Activated naive CD4-positive, alpha-beta T cell treated with anti-CD3 and anti-CD28 coated beads, Interleukin-2, amount 50 U/mL, for 16 hours (primary cell): ENCODE results near the gene COPS2.
"Not testable (repeated sequence)": the region's sequence is repeated elsewhere in the genome, so short reads cannot be mapped to it uniquely, and the experiment has no call there.

ENCODE experiments used
- DNase-seq: peaks from one replicate; pipeline ENCODE4 v3.0.0-alpha.2; 2020

COPS2 gene

DNA sequence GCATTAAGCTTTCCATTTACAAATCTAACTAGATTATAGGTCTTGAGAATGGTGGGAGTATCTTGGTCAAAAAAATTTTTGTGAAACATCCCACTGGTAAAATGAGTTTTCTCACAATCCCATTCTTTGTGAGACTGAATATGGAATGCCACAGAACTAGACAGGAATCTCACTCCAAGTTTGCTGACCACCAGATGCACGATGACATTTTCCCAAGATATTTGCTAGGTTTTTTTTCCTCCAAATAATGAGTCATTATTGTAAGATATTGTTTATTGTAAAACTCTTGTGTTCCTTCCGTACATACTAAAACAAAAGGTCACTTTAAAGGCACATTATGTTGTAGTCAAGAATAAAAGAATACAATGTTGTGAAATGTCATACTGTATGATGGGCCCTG lies 53.9 kb downstream of the COPS2 start:
- no peak for DNase-seq

DNA sequence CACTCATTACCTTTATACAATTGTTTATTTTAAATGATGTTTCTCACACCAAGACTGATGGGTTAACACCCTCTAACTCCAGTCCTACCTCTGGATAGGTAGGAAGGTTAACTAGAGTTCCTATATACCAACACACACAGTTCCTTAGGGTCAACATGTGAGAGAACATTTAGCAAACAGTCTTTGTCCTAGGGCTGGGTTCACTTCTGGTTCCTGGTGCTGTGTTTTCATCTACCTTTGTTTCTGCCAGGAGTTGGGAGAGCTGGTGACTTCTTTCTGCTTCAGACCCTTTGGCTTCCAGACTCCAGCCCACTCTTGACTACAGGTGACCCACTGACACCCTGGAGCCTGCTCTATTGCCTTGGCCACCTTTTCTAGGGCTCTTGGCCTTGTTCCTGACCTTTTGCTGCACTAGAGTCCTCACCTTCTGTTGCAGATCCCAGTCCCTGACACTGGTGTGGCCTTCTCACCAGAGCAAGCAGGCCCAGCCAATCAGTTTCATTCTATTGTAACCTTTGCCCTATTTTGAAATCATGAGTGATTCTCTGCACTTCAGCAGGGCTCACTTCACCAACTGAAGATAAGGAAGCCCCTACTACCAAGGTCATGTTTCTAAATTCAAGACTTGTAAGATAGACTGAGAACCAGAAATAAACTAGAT lies 59.2 kb downstream of the COPS2 start:
- DNase-seq, result no peak

DNA sequence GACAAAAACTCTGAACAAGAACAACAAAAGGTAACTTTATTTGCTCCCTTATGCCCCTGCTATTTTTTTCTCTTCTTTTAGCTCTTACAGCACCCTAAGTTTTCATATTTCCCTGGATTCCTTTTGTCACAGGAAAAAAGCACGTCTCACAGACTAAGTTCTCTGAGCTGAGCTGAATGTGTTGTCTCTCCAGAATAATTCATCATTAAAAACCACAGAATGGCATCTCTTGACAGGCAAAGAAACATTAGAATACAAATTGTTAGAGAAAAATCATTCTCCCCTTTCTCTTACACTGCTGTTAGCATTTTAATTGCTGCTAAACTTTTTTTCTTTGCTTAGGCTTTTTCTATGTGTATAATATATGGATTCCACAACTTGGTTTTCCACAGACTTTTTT lies 60.5 kb downstream of the COPS2 start:
- DNase-seq, result no peak

DNA sequence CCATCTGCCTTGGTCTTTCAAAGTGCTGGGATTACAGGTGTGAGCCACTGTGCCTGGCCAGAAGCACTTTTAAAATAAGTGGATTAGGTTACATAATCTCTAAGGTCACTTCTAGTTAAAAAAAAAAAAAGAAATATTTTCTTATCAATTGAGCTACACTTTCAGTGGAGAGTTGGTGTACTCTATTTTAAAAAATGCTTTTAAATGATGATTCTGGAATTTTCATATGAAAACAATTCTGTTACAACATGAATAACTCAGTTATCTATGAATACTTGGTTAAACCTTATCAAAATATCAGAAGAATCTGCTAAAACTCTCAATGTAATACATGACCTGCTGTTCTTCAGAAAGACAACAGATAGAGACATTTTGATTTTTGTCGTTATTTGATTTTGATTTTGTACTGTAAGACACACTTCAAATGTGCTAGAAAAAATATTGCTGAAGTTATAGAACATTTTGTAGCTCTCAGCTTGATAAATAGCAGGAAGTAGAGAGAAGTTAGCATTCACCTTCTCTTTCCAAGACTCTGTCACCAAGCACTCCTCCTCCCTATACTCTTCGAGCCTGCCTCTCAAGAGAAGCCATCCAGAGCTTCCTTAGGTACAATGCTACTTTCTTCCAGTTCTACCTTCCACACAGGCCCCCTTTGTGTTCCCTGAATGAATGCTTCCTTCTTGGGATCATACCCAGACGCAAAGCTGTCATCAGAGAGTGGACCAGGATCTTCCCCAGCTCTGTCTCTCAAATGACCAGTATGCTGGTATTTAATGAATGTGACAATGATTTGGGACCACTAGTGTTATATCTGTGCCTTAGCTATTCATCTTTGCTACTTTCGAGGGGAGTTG lies 61.9 kb downstream of the COPS2 start:
- no peak for DNase-seq

DNA sequence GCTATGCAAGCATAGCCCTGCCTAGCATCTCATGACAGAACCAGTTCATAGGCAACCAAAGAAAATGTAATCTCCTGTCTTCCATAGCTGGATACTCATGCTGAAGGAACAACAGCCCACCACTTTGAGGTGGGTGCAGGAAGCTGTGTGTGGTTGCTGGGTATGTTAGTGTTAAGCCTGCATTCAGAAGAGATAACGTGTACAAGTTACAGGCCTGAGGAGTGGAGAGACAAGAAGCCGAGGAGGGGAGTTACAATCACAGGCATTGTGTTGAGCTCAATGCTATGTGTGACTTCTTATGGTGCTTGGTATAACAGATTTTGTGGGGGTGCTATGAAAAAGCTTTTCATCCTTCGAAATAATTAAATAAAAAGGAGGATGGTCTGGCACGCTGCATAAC lies 66.4 kb downstream of the COPS2 start:
- DNase-seq, result no peak

DNA sequence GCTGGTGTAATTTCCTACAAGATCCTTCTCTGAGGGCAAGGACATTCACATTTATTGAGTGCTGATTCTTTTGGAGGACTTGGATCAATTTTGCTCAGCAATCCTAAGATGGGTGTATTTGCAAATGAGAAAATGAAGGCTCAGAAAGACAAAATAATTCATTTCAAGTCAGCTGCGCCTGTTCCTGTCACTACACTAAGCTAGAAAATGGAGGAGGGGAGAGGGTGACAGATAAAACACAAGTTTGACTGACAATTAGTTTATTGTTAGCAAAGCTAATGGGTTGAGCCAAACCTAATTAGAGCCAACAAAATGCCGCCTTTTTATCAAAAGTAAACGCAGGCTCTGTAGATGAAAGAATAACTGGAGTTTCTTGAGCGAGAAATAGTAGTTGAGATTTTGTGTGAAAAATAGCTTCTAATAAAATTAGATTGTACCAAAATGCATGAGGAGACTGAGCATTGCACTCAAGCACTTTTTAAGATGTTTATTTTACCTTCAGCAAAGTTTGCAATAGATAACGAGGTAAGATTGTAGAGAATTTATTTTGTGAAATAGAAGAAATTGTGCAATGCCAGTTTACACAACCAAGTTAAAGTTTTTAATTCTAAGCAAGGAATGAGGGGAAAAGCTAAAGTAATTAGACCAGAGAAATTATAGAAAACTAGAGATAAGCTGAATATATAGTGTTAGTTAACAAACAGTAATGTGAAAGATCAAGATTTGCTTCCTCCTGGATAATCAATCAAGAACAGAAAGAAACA lies 69.5 kb downstream of the COPS2 start:
- DNase-seq, result no peak

DNA sequence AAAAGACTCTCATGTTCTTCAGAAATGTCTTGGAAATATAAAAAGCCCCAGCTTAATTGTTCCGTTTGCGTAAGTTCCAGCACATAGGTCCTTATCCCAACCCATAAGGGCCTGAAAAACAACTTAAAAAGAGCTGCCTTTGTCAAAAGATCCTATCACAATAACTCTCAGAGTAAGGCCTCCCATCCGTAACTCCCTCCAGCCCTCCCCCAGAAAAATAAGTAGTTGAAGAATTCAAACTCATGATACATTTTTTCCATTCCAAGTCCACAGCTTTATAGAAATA lies 71.2 kb downstream of the COPS2 start:
- no peak for DNase-seq

DNA sequence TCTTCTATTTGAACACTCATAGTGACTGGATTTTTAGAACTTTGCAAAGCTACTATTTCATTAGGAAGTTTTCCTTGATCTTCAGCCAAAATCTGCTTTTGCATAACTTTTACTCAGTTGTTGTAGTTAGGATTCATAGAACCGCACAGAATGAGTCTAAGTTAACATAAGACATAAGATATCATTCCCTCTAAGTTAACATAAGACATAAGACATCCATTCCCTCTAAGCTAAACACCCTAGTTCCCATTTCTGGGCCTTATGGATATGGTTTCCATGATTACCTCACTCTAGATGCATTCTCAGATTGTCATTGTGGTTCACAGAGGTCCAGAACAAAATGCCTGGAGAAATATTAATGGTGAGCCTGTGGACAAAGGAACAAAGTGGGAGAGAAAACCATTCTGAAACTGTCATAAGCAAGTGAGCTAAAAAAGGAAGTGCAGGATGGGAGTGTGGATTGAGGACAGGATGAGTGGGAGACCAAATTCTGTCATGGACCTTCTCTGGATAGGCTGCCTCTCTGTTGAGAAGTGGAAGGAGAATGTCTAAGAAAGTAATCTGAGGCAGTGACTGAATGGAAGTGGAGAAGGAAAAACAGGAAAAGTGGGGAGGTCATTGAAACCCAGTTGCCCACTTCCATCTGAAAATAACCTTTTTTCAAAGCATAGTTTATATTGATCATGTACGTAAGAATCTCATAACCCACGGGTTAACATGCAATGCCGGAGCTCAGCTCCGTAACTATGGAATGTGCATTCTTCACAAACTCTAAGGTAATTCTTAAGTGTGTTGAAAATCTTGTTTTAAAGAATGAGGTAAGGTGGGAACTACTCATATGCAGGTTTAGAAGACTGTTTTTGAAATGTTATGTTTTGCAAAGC lies 71.8 kb downstream of the COPS2 start:
- DNase-seq, result no peak

DNA sequence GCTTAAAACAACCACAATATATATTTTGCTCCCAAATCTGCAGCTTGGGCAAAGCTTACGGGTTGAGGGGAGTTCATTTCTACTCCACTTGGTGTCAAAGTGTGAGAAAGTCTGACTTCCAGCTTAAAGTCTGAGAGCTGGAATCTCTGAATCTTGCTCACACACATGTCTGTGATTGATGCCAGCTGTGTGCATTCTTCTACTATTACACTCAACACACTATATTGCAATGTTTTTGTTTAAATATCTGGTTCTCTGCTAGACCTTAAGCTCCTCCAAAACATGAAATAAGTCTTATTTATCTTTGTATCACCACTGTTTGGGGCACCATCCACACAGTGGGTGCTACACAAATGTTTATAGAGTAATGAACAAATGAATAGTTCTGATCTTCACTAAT lies 72.4 kb downstream of the COPS2 start:
- DNase-seq, result no peak

DNA sequence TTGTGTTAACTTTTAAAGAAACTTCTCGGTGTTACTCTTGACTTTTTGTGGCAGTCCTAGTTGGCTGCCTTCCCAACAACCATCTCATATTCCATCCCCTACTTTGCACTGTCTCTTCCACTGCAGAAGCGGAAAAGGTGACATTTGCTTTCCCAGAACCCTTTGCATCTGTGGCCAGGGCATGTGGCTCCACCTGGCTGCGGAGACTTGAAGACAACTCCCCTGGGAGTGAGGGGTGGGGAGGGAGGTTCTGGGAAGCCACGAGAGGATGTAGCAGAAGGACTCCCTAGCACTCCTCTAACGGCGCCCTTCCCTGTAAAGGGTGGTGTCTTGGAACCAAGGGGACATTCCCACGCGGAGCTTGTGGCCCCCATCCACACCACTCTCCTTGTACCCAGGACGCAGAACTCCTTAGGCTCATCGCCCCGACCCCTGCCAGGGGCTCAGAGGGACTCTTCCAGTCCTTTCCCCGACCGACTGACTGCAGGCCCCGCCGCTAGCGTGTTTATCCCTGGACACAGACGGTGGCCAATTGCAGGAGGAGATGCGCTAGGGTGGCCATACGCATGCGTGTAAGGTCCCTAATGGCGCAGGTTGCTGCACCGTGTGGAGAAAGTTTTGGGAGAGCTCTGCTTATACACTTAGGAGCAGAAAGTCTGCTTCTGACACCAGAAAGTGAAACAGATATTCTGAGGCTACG lies 75.9 kb downstream of the COPS2 start:
- DNase-seq, result no peak

DNA sequence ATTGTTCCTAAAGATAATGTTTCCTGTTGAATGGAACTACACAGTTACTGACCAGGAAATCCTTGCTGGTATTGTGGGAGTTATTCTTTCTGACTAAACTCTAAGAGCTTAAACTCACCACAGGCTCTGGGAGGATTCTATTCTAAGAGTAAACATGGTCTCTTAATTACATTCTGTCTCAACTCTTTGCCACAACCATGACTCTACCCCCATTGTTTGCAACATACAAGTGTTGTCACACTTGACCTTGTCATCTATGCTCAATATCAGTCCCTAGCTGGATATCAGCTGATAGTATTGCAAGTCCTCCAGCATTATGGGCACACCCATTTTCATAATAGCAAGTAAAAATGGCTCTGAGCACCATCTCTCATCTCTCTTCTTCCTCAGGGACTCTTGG lies 79.5 kb downstream of the COPS2 start:
- DNase-seq, result no peak

DNA sequence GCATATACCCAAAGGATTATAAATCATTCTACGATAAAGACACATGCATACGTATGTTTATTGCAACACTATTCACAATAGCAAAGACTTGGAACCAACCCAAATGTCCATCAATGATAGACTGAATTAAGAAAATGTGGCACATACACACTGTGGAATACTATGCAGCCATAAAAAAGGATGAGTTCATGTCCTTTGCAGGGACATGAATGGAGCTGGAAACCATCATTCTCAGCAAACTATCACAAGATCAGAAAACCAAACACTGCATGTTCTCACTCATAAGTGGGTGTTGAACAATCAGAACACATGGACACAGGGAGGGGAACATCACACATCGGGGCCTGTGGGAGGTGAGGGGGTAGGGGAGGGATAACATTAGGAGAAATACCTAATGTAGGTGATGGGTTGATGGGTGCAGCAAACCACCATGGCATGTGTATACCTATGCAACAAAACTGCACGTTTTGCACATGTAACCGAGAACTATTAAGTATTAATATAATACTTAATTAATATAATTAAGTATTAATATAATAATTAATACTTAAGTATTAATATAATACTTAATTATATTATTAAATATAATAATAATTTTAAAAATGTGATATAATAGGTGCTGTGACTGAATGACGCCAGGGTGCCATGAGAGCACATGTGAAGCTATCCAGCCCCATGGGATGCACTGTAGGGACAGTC lies 80.7 kb downstream of the COPS2 start:
- not testable (repeated sequence) for DNase-seq
